HG03060 (cell line): Measurements from ENCODE around the gene SLC14A1.

ENCODE experiments used
- ATAC-seq: cut with Tn5 transposase; IDR thresholded peaks from one replicate; pipeline ENCODE4 v1.9.1; 2021; ENCODE audit warnings: low read depth, moderate number of reproducible peaks; ENCODE audit not compliant: unreplicated experiment

SLC14A1 gene

DNA sequence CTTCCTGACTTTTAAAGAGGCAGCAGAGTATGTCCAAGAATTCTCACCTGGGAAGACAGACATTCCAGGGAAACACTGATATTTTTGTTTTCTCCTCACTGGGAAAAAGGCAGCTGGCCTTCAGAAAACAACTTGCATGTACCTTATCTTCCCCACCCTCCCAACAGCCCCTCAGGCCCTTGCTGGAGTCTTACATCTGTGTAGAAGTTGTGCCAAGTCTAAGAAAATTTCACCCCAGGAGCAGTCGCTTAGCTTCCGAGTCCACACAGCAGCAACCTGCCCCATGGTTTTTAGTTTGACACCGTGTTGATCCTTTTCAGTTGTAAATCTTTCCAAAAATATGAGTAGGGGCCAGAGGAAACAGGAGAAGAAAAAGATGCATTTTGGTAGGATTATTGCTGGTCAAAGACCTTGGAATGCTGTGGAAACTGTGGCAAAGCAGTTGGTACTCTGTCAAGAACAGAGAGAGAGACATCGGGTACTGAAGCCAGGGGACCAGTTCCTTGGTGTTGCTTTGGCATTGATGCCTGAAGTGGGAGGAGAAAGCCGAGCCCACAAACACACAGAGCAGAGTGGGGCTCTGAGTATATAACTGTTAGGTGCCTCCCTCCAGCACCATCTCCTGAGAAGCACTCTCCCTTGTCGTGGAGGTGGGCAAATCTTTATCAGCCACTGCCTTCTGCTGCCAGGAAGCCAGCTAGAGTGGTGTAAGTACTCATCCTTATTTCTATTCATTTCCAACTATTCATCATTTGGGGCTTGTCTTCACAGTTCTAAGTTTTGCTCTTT, at the start of gene SLC14A1:
Gene SLC14A1, plus strand, starts transcription at position 615 of the 789 bp plus-strand sequence. CDS start 6,140 bp downstream, outside the sequence.
- no peak for ATAC-seq

DNA sequence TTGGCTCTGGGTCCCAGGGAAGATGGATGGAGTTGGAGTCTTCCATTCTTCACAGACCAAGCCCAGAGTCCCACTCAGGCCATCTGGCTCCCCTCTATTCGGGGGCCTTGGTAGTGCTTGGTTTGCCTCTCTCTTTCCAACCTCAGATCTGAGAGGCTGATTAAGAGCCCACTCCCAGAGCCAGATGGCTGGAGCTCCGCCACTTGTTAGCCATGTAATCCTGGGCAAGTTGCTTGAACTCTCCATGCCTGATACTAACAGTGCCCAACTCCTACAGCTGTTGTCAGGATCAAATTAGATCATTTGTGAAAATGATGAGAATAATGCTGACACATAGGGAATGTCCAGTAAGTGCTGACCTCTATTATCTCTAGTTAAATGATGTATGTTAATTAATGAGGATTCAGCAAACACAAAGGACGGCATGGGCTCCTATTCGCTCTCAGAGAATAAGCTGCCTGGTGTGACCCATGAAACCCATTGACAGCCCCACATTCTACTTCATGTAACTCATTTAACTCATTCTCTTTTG, 46.6 kb upstream of the SLC14A1 start:
- ATAC-seq, result no peak

DNA sequence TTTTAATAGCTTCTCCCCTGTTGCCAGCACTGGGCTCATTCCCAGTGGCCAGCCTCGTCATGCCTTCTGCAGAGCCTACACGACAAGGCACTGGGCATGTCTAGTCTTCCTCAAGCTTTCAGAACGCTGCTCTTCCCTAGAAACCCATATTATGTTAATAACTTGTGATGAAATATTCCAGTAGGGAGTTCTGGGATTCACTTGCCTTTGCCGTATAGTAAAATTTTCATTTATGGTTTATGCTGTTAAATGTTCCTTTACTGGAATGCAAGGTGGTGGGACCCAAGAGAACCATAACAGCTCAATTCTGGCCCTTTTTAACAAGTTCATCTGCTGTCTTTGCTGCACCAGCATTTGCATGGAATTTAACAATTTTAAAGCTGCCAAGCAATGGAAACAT, 45.5 kb upstream of the SLC14A1 start:
- ATAC-seq, result no peak

DNA sequence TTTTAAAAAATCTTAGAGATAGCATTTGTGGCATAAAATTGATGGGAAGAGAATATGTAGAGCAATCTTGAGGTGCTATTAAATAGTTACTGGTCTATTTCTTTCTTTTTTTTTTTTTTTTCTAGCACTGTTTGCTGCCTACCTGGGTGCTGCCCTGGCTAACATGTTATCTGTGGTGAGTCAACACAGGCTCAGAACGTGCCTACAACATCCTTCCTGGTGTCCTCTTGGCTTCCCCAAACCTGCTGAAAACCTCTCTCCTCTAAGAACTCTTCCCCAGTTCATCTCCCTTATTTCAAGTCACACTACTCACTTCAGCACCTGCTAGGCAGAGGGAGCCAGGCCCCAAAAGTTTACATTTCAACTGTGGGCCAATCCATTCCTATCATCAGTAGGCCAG, 45.1 kb upstream of the SLC14A1 start:
- ATAC-seq, result no peak

DNA sequence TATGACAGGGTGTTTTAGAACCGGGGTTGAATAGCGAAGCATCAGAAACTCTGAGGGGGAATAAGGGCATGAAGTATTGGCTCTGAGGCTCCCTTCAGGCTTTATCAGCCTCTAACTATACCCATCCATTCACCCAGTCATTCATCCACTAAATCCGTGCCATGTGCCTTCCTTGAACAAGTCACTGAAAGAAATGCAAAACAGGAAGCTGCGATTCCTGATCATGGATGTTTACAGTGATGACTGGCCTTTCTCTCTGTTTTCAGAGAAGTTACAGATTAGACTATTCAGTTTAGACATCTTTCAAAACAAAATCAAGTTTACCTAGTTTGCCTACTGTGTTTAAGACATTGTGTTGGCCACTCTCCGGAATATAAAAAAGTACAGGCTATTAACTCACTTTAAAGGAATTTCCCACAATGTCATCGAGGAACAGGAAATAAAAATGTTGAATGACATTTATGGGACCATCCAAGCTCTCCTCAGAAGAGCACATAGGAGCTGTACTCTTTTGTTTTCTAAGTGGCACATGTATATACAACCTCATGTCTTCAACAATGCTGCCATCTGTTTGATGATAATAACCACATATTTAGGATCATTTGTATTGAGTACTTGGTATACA, 43.8 kb upstream of the SLC14A1 start:
- no peak for ATAC-seq

DNA sequence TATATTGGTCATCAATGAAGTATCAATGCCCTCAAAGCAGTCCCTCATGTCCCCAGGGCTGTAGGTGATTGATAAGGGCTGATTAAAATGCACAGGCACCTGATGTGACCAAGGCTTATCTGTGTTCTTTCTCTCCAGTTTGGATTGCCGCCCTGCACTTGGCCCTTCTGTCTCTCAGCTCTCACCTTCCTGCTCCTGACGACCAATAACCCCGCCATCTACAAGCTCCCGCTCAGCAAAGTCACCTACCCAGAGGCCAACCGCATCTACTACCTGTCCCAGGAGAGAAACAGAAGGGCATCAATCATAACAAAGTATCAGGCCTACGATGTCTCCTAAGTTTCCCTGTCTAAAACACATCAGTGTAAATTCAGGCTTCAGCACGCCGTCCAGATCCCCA, 41.8 kb upstream of the SLC14A1 start:
- no peak for ATAC-seq

DNA sequence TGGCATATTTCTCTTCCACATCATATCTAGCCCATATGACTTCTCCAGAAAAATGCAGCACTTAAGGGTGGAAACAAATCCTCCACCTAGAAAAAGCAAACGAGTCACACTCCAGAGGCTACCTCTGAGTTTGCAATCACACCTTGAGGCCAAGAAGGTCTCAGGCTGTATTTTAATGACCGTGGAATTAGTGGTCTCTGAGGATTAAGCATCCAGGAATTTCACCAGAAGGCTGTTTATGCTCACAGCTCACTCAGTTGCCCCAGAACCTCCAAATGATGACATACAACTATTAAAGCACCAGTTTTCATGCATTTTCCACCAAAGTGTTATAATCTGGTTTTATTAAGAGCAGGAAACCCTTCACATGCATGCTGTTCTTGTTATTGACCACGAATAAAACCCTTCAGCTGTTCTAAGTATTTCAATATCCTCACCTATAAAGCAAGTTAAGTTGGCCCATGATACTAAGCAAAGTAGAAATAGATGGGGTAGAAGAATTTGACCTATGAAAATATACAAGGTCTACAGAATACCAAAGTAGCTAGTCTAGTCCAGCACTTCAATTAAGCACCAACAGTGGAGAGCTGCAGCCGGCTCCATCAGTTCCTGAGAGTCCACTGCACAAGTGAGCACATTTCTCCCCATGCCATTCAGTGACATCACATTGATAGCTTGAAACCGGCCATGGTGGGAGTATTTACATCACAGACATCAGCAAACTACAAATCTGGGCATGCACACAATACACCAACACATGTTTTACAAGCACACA, 39.5 kb upstream of the SLC14A1 start:
- ATAC-seq, result no peak

DNA sequence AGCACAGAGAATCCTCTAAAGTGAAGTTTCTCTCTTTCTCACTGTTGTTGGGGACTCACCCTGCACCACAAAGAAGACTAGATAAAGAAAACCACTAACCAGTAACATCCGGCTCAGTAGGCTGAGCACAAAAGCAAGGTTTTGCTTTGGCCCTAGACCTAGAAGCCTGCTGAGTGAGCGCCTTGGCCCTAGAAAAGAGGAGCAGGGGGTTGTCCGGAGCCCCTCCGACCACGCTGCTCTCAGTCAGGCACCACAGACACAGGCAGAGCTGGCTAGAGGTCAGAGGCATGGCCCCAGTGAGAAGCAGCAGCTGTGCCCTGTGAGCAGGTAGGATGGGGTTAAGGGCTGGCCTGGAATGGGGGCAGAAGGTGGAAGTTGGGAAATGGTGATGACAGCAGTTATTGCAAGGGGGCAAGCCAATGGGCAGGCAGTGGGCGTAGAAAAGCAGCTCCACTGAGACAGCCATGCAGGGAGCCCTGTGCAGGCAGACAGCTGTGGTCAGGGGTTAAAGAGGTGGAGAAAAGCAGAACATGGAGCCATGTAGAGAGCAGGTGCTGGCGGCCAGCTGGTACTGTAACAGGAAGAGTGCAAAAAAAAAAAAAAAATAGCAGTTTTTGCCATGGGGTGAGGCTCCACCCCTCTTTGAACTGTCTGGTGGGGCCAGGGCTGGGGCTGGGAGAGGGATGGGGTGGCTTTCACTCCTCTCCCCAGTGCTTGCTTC, 36.9 kb upstream of the SLC14A1 start:
- peak; percentile 79 for ATAC-seq

DNA sequence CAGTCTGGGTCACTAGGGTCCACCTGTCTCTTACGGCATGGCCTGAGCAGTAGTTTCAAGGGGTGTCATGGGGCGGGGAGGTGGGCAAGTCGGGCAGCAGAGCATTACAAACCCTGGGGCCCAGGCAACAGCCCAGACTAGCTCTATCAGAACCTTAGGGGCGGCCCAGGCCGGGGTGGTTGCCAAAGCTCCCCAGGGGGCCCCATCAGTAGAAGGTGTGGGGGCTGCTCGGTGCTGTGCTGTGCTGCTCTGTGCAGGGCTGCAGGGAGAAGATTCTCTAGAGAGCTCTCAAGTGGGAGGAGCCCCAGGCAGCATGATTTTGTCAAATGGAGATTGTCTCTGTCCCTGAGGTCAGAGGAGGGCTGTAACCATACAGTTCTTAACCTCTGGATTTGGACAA, 36.4 kb upstream of the SLC14A1 start:
- ATAC-seq, result no peak

DNA sequence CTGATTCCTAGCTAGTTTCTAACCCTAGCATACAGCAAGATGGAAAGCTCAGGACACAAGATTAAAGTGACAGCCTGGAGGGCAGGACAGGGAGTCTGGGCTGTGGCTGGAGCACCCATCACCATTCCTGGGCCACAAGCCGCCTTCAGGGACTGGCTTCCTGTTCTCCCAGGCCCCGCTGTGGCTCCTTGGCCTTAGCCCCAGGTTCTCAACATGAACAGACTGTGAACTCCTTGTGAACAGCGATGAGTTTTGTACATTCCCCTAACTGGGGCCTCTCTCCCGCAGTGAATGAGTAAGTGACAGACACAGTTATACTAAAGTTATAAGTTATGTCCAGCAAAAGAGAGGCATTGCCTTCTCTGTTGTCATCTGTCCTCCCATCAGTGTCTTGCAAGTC, 35.9 kb upstream of the SLC14A1 start:
- no peak for ATAC-seq

DNA sequence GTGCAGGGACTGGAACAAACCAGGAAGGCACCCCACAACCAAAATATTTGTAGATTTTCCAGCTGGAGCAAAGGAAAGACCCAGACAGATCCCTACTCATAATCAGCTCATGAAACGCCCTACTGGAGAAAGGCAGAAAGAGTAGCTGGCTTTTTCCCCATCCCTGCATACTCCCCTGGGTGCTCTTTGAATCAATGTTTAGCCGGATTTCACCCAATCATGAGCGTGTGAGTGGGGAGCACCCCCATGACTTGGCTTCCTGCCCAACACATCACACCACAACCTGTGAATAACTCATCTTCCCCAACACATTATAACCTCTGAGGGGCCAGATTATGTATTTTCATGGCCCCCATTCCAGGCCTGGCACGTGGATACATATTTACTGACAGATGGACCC, 35.1 kb upstream of the SLC14A1 start:
- ATAC-seq, result no peak

DNA sequence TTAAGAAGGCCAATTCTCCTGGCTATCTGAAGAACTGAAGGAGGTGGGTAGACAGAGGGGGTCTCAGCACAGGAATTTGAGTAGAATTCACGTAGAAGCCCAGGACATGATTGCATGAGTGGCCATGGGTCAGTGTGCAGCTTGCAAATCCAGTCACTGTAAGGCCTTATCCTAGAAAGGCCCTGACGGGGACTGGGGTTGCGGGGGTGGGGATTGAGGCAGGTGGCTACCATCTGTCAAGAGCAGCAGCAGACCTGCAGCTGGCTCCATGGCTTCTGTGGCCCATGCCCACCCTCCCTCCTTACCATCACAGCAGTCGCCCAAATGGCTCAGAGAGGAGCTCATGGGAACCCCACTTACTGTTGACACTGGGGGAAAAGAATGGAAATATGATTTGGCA, 34.6 kb upstream of the SLC14A1 start:
- no peak for ATAC-seq

DNA sequence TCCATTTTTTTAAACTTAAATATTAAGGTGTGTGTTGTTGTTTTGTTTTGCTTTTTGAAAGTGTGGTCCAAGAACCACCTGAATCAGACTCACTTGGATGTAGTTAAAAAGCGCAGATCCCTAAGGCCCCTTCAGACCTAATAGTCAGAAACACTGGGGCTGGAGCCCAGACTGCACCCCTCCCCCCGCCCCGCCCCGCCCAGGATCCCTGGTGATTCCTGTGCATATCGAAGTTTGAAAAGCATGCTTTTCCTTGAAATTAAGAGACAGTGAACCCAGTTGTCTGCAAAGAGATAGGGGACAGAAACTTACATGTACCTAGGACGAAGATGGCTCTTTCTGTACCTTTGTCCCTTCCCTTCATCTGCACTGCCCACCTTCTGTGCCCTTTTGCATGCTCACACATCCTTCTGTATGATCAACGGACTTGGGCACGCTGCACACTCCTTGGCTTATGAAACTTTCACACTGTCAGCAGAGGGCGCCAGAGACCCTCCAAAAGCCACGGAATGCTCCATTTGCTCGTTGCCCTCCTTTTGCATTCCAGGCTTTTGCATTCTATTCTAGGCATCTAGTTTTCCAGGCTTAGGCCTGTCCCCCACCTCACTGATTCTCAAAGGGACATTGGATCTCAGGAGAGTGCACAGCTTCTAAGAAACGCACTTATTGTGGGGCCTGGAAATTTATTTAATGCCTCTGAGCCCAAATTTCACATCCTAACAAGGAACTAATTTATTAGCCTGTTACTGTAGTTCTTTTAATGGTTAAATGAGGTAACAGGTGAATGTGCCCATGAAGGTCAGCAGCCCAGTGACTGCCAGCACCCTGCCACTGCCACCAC, 32.8 kb upstream of the SLC14A1 start:
- ATAC-seq, result no peak

DNA sequence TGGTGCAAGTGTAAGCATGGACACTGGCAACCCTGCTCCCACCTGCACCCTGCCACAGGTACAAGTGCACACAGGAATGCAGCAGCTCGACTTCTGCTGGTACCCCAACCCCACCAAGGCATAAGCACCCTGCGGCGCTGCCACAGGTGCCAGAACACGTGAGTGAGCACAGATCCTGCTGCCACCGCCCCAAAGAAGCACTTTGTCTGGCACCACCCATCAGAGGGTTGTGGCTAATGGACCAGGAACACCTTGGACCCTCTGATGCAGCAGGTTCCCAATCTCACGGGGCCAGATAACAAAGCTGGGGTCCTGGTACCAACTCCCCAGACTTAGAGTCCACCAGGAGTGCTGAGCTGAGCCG, 32.2 kb upstream of the SLC14A1 start:
- no peak for ATAC-seq

DNA sequence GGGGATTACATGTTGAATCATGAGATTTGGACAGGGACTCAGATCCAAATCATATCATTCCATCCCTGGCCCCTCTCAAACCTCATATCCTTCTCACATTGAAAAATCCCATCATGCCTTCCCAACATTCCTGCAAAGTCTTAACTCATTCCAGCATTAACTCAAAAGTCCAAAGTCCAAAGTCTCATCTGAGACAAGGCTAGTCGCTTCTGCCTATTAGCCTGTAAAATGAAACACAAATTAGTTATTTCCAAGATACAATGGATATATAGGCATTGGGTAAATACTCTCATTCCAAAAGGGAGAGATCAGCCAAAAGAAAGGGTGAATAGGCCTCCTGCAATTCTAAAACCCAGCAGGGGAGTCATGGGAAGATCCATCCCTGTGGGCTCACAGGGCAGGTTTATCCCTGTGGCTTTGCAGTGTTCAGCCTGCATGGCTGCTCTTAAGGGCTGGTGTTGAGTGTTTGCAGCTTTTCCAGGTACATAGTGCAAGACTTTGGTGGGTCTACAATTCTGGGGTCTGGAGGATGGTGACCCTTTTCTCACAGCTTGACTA, 21.2 kb upstream of the SLC14A1 start:
- no peak for ATAC-seq

DNA sequence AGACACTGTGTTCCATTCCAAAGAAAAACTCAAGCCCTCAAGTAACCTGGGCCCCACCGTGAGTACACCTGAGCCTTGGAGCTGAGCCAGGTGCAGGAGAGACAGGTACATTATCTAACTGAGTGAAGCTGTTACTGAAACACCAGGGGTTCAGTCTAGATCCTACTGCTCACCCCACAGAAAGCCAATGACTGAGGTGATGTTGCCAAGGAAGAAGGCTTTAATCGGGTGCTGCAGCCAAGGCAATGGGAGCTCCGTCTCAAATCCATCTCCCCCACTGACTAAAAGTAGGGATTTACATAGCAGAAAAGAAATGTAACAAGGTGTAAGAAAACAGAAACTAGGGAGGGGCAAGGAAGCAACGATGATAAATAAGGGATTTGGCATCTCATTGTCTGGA, 15.2 kb upstream of the SLC14A1 start:
- ATAC-seq, result no peak

DNA sequence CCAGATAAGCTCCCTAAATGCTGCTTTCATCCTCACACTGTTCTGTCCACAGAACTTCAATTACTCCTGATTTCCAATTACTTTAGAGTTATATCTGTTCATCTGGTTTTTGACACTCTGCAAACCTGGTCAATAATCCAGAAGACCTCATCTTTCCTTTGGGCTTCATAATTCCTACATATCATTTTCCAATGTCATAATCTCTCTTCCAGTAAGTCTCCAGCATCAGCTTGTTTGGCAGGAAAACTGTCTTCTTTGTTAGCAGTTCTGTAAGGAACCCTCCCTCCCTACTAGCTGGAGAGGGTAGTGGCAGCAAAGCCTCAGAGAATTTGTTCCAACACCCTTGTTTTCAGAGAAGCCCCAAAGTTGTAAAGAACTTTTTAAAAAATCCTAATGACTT, 11.9 kb upstream of the SLC14A1 start:
- ATAC-seq, result no peak

DNA sequence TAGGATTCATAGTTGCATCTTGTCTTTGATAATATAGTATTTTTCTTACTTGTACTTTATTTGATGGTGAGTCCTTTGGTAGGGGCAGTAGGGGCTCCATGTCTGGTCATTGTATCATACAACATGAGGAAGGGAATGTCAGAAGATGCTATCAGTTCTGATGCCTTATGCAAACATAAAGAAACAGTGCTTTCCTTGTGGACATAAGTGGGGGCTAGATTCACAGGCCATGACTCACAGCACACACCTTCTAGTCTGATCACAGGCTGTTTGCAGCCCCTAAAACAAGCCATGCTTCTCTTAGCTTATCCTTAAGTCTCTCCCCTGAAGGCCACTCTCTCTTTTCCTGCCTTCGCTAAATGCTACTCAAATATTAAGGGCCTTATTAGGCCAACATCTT, 10.7 kb upstream of the SLC14A1 start:
- no peak for ATAC-seq

DNA sequence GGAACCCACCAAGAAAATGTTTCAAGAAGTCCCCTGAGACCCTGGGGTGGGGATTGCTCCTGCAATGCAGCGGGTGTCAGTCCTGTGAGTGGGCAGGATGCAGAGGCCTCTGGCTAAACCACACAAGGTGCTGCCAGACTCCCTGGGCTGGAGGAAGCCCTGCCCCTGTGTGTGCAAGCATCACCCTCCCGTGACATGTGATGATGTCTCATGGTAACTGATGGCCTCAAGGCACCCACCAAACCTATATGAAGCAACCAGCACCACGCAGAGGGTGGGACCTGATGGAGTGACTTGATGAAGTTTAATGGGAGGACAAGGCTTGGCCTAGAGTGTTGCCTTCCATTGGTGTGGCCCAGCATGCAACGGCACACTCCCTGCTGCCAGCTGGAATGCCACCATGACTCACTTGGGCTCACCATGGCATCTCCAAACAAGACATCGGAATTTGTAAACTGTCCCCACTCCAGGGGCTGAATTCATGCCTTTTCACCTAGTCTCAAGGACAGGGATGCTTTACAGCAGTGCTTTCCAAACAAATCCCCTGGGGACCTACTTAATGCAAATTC, 8.7 kb upstream of the SLC14A1 start:
- no peak for ATAC-seq
